H1 (cell line): Measurements from ENCODE around the gene AFAP1L2. TPM values are rescaled to one million over a fixed set of nuclear protein-coding genes. Genes with fewer than 3 reads are reported as not detected.

Experiments used
- BCL11A ChIP-seq, 2 experiments: IDR thresholded peaks; one replicate each; pipeline ENCODE4 v1.6.1; 2011; ENCODE audit warnings: low read depth in 2 of 2, low read length in 2 of 2, mild to moderate bottlenecking in 2 of 2
- CBX5 ChIP-seq: fragments of 300-800, 300-1000 bp; sonication (generic); IDR thresholded peaks from 2 replicates; pipeline ENCODE4 v1.7.1; 2016; ENCODE audit warnings: antibody characterized with exemption, low read length, low read depth
- POLR2A ChIP-seq, 2 experiments: IDR thresholded peaks; 1 replicate in 1 of 2; 2 replicates in 1 of 2; pipeline ENCODE4 v1.6.1; 2011; ENCODE audit warnings: low read depth in 2 of 2, low read length in 2 of 2, mild to moderate bottlenecking in 2 of 2; ENCODE audit errors: control extremely low read depth in 1 of 2
- POLR2AphosphoS5 ChIP-seq: IDR thresholded peaks from 2 replicates; pipeline ENCODE4 v1.6.1; 2011; ENCODE audit warnings: low read depth, low read length
- polyA plus RNA-seq, 7 experiments: library from polyadenylated mRNA; depleted of rRNA in 3 of 7; stranded (reverse) in 5 of 7; unstranded in 2 of 7; fragments of >200 nt in 5 of 7; fragments of 200-250 nt in 2 of 7; gene quantifications; 1 replicate in 5 of 7; 2 replicates in 1 of 7; 4 replicates in 1 of 7; pipeline versions ENCODE4 v1.2.1 to v1.2.3, GENCODE V29; 2011 to 2013; ENCODE audit warnings: missing spikeins in 2 of 7, mixed read lengths in 2 of 7
- total RNA-seq: library from RNA; stranded (reverse); fragmentation: NEBNext Ultra II Directional; extraction: Animal tissue kit (Norgen Biotek cat#: 25700); gene quantifications from 2 replicates; pipeline ENCODE4 v1.2.1, GENCODE V29; 2021

AFAP1L2 gene
- total and polyA plus RNA-seq, 2 of the 8 experiments (the other 6 are each of a cell fraction or from before 2014, with no cell fraction given): 3.9 to 6.4 TPM

- TF ChIP-seq BCL11A (IDR thresholded peaks at IDR 0.05; ENCODE audit: low read depth in 2 of 2, low read length in 2 of 2): no peak
- no peak for TF ChIP-seq POLR2AphosphoS5
- TF ChIP-seq CBX5: no peak
- no peak for TF ChIP-seq POLR2A (IDR thresholded peaks at IDR 0.05; ENCODE audit: control extremely low read depth in 1 of 2, low read depth in 2 of 2, low read length in 2 of 2)
Observed at GRCh38 chr10:114412907-114413797, 8.8 kb upstream of the AFAP1L2 start (continued).
